Loucy (cell line): Measurements from ENCODE around the gene ARL14.

Experiments
- EZH2phosphoT487 ChIP-seq: fragments of 200-600 bp; IDR thresholded peaks from 2 replicates; pipeline ENCODE4 v1.6.1; 2018; ENCODE audit warnings: antibody characterized with exemption, mild to moderate bottlenecking, moderate library complexity, borderline replicate concordance
- TF ChIP-seq, protein P1 (sequence below): fragments of 200-600 bp; sonication (generic); conservative IDR thresholded peaks from 2 replicates; pipeline ENCODE4 v1.5.1; 2014; ENCODE audit warnings: mild to moderate bottlenecking, antibody characterized with exemption, low read length

GRCh38 chr3:160725338-160725737, 48.4 kb downstream of the ARL14 start:
- TF ChIP-seq, protein P1, sequence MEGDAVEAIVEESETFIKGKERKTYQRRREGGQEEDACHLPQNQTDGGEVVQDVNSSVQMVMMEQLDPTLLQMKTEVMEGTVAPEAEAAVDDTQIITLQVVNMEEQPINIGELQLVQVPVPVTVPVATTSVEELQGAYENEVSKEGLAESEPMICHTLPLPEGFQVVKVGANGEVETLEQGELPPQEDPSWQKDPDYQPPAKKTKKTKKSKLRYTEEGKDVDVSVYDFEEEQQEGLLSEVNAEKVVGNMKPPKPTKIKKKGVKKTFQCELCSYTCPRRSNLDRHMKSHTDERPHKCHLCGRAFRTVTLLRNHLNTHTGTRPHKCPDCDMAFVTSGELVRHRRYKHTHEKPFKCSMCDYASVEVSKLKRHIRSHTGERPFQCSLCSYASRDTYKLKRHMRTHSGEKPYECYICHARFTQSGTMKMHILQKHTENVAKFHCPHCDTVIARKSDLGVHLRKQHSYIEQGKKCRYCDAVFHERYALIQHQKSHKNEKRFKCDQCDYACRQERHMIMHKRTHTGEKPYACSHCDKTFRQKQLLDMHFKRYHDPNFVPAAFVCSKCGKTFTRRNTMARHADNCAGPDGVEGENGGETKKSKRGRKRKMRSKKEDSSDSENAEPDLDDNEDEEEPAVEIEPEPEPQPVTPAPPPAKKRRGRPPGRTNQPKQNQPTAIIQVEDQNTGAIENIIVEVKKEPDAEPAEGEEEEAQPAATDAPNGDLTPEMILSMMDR = no peak
- no peak for TF ChIP-seq EZH2phosphoT487
